Right atrium auricular region (tissue), 2 donors: ENCODE measurements around the gene KCNIP1. TPM values are rescaled to one million over a fixed set of nuclear protein-coding genes. Genes with fewer than 3 reads are reported as not detected.

Experiments used
- DNase-seq: peaks from one replicate; pipeline ENCODE4 v3.0.0-alpha.2; 2019; ENCODE audit warnings: low spot score
- H3K27ac ChIP-seq, 2 donors: fragments of 200-600 bp; sonication (generic); 1 replicate in 1 of 2; 2 replicates in 1 of 2; pipeline ENCODE4 v1.5.1; 2016 to 2019
- H3K27me3 ChIP-seq, 2 donors: fragments of 200-600 bp; sonication (generic); one replicate each; pipeline versions ENCODE4 v1.5.1 to v1.6.0; 2017 to 2019
- H3K36me3 ChIP-seq: fragments of 200-600 bp; sonication (generic); one replicate; pipeline ENCODE4 v1.5.1; 2016
- H3K4me1 ChIP-seq, 2 donors: fragments of 200-600 bp; sonication (generic); one replicate each; pipeline versions ENCODE4 v1.5.1 to v1.6.0; 2017 to 2019
- H3K4me3 ChIP-seq, 2 donors: fragments of 200-600 bp; sonication (generic); 1 replicate in 1 of 2; 2 replicates in 1 of 2; pipeline ENCODE4 v1.5.1; 2017 to 2019; ENCODE audit warnings: mild to moderate bottlenecking in 1 of 2, moderate library complexity in 1 of 2
- H3K9me3 ChIP-seq, 2 donors: fragments of 200-600 bp; sonication (generic); one replicate each; pipeline ENCODE4 v1.5.1; 2019
- CTCF ChIP-seq, 2 donors: fragments of 200-600 bp; sonication (generic); IDR thresholded peaks; one replicate each; pipeline ENCODE4 v1.5.1; 2019; ENCODE audit warnings: antibody characterized with exemption in 2 of 2
- total RNA-seq, 2 donors: library from RNA; depleted of rRNA; stranded (reverse); fragments of >200 nt; gene quantifications; one replicate each; pipeline ENCODE4 v1.1.0, GENCODE V29; 2016

Gene KCNIP1
- total RNA-seq, 2 donors from 2014 or later: not detected

GRCh38 chr5:170640731-170641588 lies 137.1 kb downstream of the KCNIP1 start:
- no peak overlapping the region for H3K4me3 ChIP-seq
- no peaks in the 10 kb centered on the region for H3K36me3 ChIP-seq
- no peak overlapping the region for H3K27ac ChIP-seq
- TF ChIP-seq CTCF (IDR thresholded peaks at IDR 0.05): no peak
- H3K4me1 ChIP-seq: peaks cover 0 to 6% of the 10 kb centered on the region in 2 donors
- no peak for DNase-seq
- H3K27me3 ChIP-seq: no peaks in the 10 kb centered on the region
- no peaks in the 10 kb centered on the region for H3K9me3 ChIP-seq

DNA sequence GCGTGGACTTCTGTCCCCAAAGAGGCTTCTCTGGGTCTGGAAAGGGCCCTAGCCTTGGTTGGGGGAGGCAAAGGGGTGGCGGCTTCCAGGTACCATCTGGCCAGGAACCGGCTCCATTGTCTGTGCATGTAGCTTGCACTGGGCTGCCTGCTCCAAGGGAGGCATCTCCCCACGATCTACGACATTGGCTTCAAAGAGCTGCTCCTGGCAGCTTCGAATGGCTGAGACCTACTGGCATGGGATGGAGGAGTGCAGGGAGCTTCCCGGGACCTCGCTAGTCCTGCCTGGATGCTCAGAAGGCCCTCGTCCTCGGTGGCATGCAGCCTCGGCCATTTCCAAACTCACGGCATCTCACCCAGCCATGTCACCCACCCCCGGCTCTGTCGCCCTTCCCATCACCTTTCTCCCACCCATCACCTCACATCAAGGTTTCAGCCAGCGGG lies 137.8 kb downstream of the KCNIP1 start:
- Histone ChIP-seq H3K27me3 (no peaks in the 10 kb centered on the region), H3K4me1 (peaks cover 0 to 6% of the 10 kb centered on the region in 2 donors), H3K4me3 (no peak overlapping the region), H3K9me3 (no peaks in the 10 kb centered on the region), H3K36me3 (no peaks in the 10 kb centered on the region), H3K27ac (no peak overlapping the region)
- DNase-seq: no peak
- no peak for TF ChIP-seq CTCF (IDR thresholded peaks at IDR 0.05)

- H3K27me3 ChIP-seq: no peaks in the 10 kb centered on the region
- no peaks in the 10 kb centered on the region for H3K36me3 ChIP-seq
- H3K4me3 ChIP-seq: no peak overlapping the region
- no peak overlapping the region for H3K27ac ChIP-seq
- H3K4me1 ChIP-seq: peaks cover 0 to 6% of the 10 kb centered on the region in 2 donors
- no peaks in the 10 kb centered on the region for H3K9me3 ChIP-seq
- no peak for DNase-seq
- TF ChIP-seq CTCF (IDR thresholded peaks at IDR 0.05): no peak
Measured at GRCh38 chr5:170642066-170642735, 138.4 kb downstream of the KCNIP1 start.

DNA sequence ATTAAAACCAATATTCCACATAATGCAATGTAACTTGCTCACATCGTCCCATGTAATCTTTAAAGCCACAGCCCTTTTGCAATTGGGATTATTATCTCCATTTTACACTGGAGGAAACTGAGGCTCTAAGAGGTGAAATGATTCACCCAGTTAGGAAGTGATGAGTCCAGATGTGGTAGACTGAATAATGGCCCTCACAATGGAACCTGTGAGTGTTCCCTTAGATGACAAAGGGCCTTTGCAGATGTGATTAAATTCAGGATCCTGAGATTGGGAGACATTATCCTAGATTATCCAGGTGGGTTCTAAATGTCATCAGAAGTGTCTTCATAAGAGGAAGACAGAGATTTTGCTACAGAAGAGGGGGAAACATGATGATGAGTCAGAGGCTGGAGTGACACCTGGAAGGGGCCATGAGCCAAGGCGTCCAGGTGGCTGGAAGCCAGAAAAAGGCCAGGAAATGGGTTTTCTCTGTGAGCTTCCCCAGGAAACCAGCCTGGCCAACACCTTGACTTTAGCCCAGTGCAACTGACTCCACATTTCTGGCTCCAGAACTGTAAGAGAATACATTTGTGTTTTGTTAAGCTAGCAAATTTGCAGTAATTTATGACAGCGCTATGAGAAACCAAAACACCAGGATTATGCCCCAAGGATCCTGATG lies 139.1 kb downstream of the KCNIP1 start:
- no peaks in the 10 kb centered on the region for H3K36me3 ChIP-seq
- no peak for DNase-seq
- H3K4me3 ChIP-seq: no peak overlapping the region
- peaks cover 0 to 6% of the 10 kb centered on the region in 2 donors for H3K4me1 ChIP-seq
- H3K9me3 ChIP-seq: no peaks in the 10 kb centered on the region
- no peaks in the 10 kb centered on the region for H3K27me3 ChIP-seq
- H3K27ac ChIP-seq: no peak overlapping the region
- TF ChIP-seq CTCF (IDR thresholded peaks at IDR 0.05): no peak

DNA sequence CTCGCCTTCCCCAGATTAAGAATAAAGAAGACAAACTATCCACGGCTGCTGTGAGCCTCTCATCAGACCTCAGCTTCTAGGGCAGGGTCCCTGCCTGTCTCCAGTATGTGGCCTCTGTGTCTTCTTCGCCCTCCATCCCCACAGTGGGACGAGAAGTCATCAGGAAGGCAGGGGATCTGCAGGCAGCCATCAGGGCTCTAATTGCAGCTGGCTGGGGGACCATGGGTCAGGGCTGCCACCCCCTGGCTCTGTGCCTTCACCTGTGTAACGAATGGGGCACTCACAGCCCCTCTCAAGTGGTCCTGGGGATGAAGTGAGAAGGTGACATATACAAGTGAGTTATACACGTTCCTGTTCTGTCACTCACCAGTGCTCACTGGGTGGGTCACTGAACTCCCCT lies 139.8 kb downstream of the KCNIP1 start:
- no peaks in the 10 kb centered on the region for H3K9me3 ChIP-seq
- H3K4me1 ChIP-seq: peaks cover 0 to 4% of the 10 kb centered on the region in 2 donors
- H3K27me3 ChIP-seq: no peaks in the 10 kb centered on the region
- H3K36me3 ChIP-seq: no peaks in the 10 kb centered on the region
- H3K27ac ChIP-seq: no peak overlapping the region
- H3K4me3 ChIP-seq: no peak overlapping the region
- DNase-seq: no peak
- TF ChIP-seq CTCF (IDR thresholded peaks at IDR 0.05): no peak
